Fibroblast of lung (primary cell): Measurements from ENCODE around the gene KIF3A.

Experiments
- EZH2 ChIP-seq: IDR thresholded peaks from 2 replicates; pipeline ENCODE4 v1.5.1; 2012; ENCODE audit warnings: low read length, control low read depth, mild to moderate bottlenecking; ENCODE audit errors: missing control alignments
- TF ChIP-seq, protein P1 (sequence below), 2 donors: IDR thresholded peaks in 1 of 2; conservative IDR thresholded peaks in 1 of 2; 1 replicate in 1 of 2; 2 replicates in 1 of 2; pipeline ENCODE4 v1.5.1; 2011 to 2012; ENCODE audit warnings: low read length in 2 of 2, control low read depth in 1 of 2, inconsistent platforms in 1 of 2, low read depth in 1 of 2, mild to moderate bottlenecking in 1 of 2

DNA sequence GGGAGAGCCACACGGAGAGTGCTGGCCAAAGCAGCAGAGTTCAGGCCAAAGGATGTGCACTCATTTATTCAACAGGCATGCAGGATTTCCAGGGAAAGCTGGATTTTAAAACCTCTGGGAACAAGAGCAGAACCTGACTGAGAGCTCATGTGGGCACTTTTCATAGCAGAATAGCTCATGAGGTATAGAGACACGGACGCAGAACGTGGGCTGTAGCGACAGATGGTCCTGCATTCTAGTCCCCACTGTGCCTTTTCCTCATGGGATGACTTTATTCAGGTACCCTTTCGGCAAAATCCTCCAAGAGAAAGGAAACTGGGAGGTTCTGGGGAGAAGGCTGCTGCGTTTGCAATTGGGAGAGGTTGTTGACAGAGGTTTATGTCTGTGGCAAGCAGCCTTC is 58.2 kb downstream of the KIF3A start:
- TF ChIP-seq, protein P1, sequence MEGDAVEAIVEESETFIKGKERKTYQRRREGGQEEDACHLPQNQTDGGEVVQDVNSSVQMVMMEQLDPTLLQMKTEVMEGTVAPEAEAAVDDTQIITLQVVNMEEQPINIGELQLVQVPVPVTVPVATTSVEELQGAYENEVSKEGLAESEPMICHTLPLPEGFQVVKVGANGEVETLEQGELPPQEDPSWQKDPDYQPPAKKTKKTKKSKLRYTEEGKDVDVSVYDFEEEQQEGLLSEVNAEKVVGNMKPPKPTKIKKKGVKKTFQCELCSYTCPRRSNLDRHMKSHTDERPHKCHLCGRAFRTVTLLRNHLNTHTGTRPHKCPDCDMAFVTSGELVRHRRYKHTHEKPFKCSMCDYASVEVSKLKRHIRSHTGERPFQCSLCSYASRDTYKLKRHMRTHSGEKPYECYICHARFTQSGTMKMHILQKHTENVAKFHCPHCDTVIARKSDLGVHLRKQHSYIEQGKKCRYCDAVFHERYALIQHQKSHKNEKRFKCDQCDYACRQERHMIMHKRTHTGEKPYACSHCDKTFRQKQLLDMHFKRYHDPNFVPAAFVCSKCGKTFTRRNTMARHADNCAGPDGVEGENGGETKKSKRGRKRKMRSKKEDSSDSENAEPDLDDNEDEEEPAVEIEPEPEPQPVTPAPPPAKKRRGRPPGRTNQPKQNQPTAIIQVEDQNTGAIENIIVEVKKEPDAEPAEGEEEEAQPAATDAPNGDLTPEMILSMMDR (conservative IDR thresholded peaks at IDR 0.05 in 1 of 2, IDR thresholded peaks at IDR 0.05 in 1 of 2; ENCODE audit: low read depth in 1 of 2, low read length in 2 of 2) = no peak
- TF ChIP-seq EZH2 = no peak
